GM18909 (cell line): ENCODE results near the gene RNF220.

Experiments
- ATAC-seq: cut with Tn5 transposase; IDR thresholded peaks from one replicate; pipeline ENCODE4 v1.9.1; 2021; ENCODE audit warnings: mild to moderate bottlenecking; ENCODE audit not compliant: unreplicated experiment, poor library complexity

The RNF220 gene

GRCh38 chr1:44425341-44426082, 20.5 kb downstream of the RNF220 start:
- no peak for ATAC-seq

GRCh38 chr1:44431861-44432260, 26.8 kb downstream of the RNF220 start:
- no peak for ATAC-seq

- ATAC-seq: no peak
These were observed 28.2 kb downstream of the RNF220 start for GRCh38 chr1:44433209-44433608.

- ATAC-seq: no peak
These were observed 31.5 kb downstream of the RNF220 start for GRCh38 chr1:44436401-44437106.

GRCh38 chr1:44437107-44437716, 32.2 kb downstream of the RNF220 start:
- no peak for ATAC-seq

DNA sequence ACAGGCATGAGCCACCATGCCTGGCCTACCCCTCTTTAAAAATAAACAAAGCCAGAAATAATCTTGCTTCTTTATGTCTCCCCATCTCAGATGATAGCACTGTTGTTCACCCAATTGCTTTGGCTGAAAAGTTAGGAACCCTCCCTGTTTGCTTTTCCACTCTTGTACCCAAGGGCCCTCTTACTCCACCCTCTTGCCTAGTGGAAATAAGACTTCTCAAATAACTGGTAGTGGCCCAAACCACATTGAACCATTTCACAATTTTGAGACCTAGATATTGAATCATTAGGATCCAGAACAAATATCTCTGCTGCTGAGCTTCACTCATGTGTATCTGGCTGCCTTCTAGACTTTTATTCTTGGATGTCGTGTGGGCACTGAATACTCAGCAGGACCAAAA, 37.7 kb downstream of the RNF220 start:
- ATAC-seq: no peak

DNA sequence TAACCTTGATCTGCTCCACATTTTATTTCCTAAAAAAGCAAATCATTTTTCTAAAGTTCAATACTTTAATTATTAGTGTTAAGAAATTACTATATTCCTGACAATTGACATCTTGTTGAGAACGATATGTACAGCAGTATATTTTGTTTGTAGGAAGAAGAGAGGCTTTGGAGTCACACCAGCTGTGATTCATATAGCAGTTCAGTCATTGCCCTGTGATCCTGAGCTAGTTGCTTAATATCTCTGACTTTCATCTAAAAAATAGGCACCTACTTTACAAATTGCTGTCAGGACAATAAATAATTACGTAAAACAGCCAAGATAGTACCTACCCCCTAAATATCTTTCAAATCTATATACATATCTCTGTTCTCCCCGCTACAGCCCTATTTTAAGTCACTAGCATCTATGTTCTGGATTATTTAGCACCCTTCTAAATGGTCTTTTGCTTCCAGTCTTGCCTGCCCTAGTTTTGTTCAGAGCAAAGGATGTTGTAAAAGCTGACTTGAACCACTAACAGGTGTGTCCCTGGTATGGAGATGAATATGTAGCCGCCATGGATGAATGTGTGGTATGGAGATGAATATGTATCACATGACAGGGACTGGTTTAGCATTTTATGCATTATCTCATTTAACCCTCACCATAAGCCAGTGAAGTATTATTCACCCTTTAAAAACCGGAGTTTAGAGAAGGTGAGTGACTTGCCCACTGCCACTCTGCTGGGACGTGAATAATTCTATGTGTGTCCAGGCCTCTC, 42.2 kb downstream of the RNF220 start:
- no peak for ATAC-seq

DNA sequence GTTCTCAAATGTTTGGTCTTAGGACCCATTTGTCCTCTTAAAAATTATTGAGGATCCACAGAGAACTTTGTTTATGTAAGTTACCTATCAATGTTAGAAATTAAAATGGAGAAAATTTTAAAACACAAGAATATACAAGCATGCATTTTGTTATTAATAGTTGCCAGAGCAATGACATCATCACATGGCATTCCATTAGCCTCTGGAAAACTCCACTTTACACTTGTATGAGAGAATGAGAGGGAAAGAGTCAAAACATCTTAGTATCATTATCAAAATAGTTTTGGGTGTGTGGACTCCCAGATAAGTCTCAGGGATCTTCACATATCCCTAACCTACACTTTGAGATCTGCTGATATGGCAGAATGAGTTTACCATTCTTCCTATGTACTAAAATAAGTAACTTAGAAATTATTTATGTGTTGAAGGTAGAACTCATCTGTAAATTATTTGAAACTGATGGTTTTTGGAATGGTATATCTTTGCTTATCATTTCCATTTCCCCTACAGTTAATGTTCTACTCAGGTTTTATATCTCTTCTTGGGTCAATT, 48.8 kb downstream of the RNF220 start:
- no peak for ATAC-seq

GRCh38 chr1:44454704-44455103, 49.6 kb downstream of the RNF220 start:
- ATAC-seq: no peak

- ATAC-seq: no peak
These were observed 55.2 kb downstream of the RNF220 start for GRCh38 chr1:44460107-44460882.

GRCh38 chr1:44464361-44464760, 59.3 kb downstream of the RNF220 start:
- no peak for ATAC-seq

- no peak for ATAC-seq
These were observed 62.5 kb downstream of the RNF220 start for GRCh38 chr1:44467566-44467965.

DNA sequence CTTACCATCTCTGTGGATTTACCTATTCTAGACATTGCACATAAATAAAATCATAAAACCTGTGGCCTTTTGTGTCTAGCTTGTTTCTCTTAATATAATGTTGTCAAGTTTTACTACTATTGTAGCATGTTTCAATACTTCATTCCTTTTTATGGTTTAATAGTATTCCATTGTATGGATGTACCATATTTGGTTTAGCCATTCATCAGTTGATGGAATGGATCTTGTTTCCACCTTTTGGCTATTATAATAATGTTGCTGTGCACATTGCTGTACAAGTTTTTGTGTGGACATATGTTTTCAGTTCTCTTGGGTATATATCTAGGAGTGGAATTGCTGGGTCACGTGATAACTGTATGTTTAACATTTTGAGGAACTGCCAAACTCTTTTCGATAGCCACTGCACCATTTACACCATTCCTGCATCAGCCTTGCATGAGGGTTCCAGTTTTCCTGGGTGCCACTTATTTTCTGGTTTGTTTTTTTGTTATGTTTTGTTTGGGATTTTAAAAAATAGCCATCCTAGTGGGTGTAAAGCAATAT, 66.9 kb downstream of the RNF220 start:
- no peak for ATAC-seq

- ATAC-seq: no peak
These were observed 67.8 kb downstream of the RNF220 start for GRCh38 chr1:44472620-44473525.

- ATAC-seq: no peak
These were observed 71.8 kb downstream of the RNF220 start for GRCh38 chr1:44476891-44477290.

DNA sequence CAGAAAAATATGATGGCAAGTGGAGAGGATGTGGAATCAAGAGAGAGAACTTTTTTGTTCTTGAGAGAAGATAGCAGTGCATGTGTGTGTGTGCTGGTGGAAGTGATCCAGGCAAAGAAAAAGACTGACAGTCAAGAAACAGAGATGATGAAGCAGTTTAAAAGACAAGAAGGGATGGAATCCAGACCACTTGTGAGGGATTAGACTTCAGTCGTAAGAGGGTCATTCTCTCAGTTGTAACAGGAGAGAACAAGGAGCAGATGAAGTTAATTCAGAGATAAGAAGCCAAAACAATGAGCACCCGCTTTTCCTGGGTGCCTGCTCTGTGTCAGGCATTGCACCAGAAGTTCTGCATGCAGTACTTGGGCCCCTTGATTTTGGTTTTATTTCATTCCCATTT, 76.6 kb downstream of the RNF220 start:
- ATAC-seq: no peak

DNA sequence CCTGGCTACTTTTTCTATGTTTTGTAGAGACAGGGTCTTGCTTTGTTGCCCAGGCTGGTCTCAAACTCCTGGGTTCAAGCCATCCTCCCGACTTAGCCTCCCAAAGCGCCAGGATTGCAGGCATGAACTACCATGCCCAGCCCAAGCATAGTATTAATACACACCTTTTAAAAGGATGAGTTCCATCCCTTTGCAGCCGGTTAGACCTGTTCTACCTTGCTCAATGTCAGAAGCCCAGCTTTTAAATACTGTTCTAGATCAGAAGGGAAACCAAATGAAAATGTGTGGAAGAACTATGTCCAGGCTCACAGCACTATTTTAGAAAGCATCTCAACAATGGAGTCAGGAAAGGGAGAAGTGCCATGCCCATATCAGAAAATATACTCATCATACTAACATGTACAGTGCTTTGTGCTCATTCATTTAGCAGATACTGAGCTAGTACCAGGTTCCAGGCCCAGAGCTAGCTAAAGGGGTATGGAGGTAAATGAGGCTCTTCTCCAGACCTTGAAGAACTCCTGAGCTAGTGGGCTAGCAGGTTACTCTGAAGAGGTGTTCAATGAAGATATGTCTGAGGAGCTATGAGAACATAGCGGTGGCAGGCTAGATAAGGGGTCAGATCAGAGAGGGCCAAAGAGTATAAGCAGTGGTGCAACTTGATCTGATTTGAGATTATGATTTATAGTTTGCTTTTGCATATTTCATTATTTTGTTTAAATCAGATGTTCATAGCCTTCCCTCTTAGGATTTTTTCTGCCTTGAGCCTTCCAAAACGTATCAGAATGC, 78.2 kb downstream of the RNF220 start:
- ATAC-seq: no peak
